ENCODE data around the gene DNAJC24. TPM values are rescaled to one million over a fixed set of nuclear protein-coding genes. Genes with fewer than 3 reads are reported as not detected.

The DNAJC24 gene
- total RNA-seq, 1 experiment from 2014 or later = 18.3 TPM

DNA sequence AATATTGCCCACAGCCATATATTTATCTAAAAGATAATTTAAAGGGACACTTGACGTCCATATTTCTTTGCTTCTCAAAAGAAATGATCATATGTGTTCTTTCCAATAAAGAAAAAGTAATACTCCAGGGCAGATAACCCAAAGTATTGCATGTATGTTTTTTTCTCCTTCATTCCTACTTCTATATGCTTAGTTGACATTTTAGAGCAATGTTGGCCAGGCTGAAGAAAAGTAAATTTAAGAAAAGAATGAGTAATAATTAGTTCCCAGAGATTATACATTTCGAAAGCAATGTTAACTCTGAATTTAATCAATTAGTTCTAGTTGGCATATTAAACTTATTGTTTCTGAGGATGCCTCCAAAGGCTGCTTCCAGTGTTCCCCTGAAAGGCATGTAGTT is 48.2 kb downstream of the DNAJC24 start:
- Histone ChIP-seq H3K36me3 (ENCODE audit: control insufficient read depth in 1 of 2, insufficient read depth in 2 of 2, low read length in 2 of 2) (no peaks in the 10 kb centered on the region), H3K27me3 (ENCODE audit: insufficient read depth, low read length) (no peaks in the 10 kb centered on the region), H3K4me1 (ENCODE audit: control insufficient read depth in 1 of 2, insufficient read depth in 2 of 2, low read length in 2 of 2) (no peaks in the 10 kb centered on the region), H3K4me3 (replicated peaks in 1 of 2; ENCODE audit: low read depth in 1 of 2, low read length in 2 of 2) (no peak overlapping the region), H3K9me3 (ENCODE audit: control insufficient read depth in 1 of 2, insufficient read depth in 1 of 2, low read depth in 1 of 2, low read length in 2 of 2) (no peaks in the 10 kb centered on the region), H3K27ac (ENCODE audit: low read depth, low read length) (no peak overlapping the region), H3K79me2 (ENCODE audit: insufficient read depth, low read length) (no peaks in the 10 kb centered on the region), H4K20me1 (ENCODE audit: insufficient read depth) (no peaks in the 10 kb centered on the region), H3K9me2 (ENCODE audit: insufficient read depth) (no peaks in the 10 kb centered on the region), H3K4me2 (ENCODE audit: low read length) (no peak overlapping the region), H3K9ac (ENCODE audit: low read length) (no peak overlapping the region), H2AFZ (ENCODE audit: low read depth, low read length, poor library complexity, severe bottlenecking) (no peak overlapping the region)
- ChIA-PET POLR2A (no interaction called here), RAD21 (ENCODE audit: low non-redundant PET in 1 of 2, low total read pairs in 2 of 2, uncharacterized antibody in 2 of 2, unreplicated experiment in 2 of 2) (no interaction called here), CTCF (interaction anchor here (0.6 kb wide), 1 partner anchor 209 kb away, joined by 3 read pairs; no protein-coding TSS in a partner anchor)
- ATAC-seq = no peak
- no peak for TF ChIP-seq EZH2 (IDR thresholded peaks at IDR 0.05)
- no peak for TF ChIP-seq EZH2phosphoT487 (IDR thresholded peaks at IDR 0.05; ENCODE audit: borderline replicate concordance)
- no peak for TF ChIP-seq ZFX (IDR thresholded peaks at IDR 0.05)
- no peak for DNase-seq (ENCODE audit: low read depth, low spot score)
- no TSS peak for BruUV-seq (replicated peaks)
- intact Hi-C loops (cut with micrococcal nuclease) = loop anchor here (10.0 kb wide), 1 partner anchor 57 kb away; no protein-coding TSS in a partner anchor

DNA sequence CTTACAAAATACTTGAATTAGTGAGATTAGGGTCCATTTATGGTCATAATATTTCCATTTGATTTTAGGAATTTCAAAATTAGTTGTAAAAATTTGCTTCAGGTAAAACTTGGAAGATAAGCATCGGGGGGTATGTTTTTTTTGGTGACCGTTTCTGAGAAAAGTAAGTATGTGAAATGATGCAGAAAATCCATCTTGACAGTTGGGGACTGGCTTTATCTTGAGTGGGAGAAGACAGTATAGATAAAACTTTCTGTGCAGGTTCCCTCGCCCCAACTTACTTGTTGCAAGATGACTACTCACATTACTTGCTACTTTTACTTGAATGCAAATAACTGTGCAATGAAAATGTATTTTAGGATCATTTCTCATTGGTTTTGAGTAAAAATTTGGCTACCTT is 49.5 kb downstream of the DNAJC24 start:
- CTCF ChIA-PET = no interaction called here
- POLR2A ChIA-PET = no interaction called here
- ATAC-seq = no peak

More for the DNA sequence above, 49.5 kb downstream of the DNAJC24 start:
- Histone ChIP-seq H3K9me3 (ENCODE audit: control insufficient read depth in 1 of 2, insufficient read depth in 1 of 2, low read depth in 1 of 2, low read length in 2 of 2) (no peaks in the 10 kb centered on the region), H2AFZ (ENCODE audit: low read depth, low read length, poor library complexity, severe bottlenecking) (no peak overlapping the region), H3K79me2 (ENCODE audit: insufficient read depth, low read length) (no peaks in the 10 kb centered on the region), H3K9ac (ENCODE audit: low read length) (no peak overlapping the region), H3K4me3 (replicated peaks in 1 of 2; ENCODE audit: low read depth in 1 of 2, low read length in 2 of 2) (no peak overlapping the region), H3K4me1 (ENCODE audit: control insufficient read depth in 1 of 2, insufficient read depth in 2 of 2, low read length in 2 of 2) (no peaks in the 10 kb centered on the region), H3K27me3 (ENCODE audit: insufficient read depth, low read length) (no peaks in the 10 kb centered on the region), H4K20me1 (ENCODE audit: insufficient read depth) (no peaks in the 10 kb centered on the region), H3K27ac (ENCODE audit: low read depth, low read length) (no peak overlapping the region), H3K4me2 (ENCODE audit: low read length) (no peak overlapping the region), H3K9me2 (ENCODE audit: insufficient read depth) (no peaks in the 10 kb centered on the region), H3K36me3 (ENCODE audit: control insufficient read depth in 1 of 2, insufficient read depth in 2 of 2, low read length in 2 of 2) (no peaks in the 10 kb centered on the region)
- RAD21 ChIA-PET (ENCODE audit: low non-redundant PET in 1 of 2, low total read pairs in 2 of 2, uncharacterized antibody in 2 of 2, unreplicated experiment in 2 of 2) = no interaction called here
- BruUV-seq (replicated peaks) = no TSS peak
- TF ChIP-seq RAD21 (IDR thresholded peaks at IDR 0.05; ENCODE audit: low read depth) (no peak), FOSL1 (IDR thresholded peaks at IDR 0.05; ENCODE audit: low read depth) (no peak), EGR1 (IDR thresholded peaks at IDR 0.05; ENCODE audit: low read depth) (no peak), SRF (IDR thresholded peaks at IDR 0.05; ENCODE audit: low read depth) (no peak), SP1 (IDR thresholded peaks at IDR 0.05; ENCODE audit: low read depth) (no peak), CBX3 (IDR thresholded peaks at IDR 0.05; ENCODE audit: low read depth) (no peak), CEBPB (IDR thresholded peaks at IDR 0.05; ENCODE audit: low read depth) (no peak), JUND (IDR thresholded peaks at IDR 0.05) (no peak), ZNF274 (IDR thresholded peaks at IDR 0.05; ENCODE audit: low read depth, low read length) (no peak), EZH2phosphoT487 (IDR thresholded peaks at IDR 0.05; ENCODE audit: borderline replicate concordance) (no peak)
- TF ChIP-seq, protein P1, sequence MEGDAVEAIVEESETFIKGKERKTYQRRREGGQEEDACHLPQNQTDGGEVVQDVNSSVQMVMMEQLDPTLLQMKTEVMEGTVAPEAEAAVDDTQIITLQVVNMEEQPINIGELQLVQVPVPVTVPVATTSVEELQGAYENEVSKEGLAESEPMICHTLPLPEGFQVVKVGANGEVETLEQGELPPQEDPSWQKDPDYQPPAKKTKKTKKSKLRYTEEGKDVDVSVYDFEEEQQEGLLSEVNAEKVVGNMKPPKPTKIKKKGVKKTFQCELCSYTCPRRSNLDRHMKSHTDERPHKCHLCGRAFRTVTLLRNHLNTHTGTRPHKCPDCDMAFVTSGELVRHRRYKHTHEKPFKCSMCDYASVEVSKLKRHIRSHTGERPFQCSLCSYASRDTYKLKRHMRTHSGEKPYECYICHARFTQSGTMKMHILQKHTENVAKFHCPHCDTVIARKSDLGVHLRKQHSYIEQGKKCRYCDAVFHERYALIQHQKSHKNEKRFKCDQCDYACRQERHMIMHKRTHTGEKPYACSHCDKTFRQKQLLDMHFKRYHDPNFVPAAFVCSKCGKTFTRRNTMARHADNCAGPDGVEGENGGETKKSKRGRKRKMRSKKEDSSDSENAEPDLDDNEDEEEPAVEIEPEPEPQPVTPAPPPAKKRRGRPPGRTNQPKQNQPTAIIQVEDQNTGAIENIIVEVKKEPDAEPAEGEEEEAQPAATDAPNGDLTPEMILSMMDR (IDR thresholded peaks at IDR 0.05 in 2 of 3, conservative IDR thresholded peaks at IDR 0.05 in 1 of 3; ENCODE audit: borderline replicate concordance in 1 of 3, insufficient read depth in 1 of 3, low read depth in 2 of 3, low read length in 2 of 3) = no peak
- TF ChIP-seq, protein P2, sequence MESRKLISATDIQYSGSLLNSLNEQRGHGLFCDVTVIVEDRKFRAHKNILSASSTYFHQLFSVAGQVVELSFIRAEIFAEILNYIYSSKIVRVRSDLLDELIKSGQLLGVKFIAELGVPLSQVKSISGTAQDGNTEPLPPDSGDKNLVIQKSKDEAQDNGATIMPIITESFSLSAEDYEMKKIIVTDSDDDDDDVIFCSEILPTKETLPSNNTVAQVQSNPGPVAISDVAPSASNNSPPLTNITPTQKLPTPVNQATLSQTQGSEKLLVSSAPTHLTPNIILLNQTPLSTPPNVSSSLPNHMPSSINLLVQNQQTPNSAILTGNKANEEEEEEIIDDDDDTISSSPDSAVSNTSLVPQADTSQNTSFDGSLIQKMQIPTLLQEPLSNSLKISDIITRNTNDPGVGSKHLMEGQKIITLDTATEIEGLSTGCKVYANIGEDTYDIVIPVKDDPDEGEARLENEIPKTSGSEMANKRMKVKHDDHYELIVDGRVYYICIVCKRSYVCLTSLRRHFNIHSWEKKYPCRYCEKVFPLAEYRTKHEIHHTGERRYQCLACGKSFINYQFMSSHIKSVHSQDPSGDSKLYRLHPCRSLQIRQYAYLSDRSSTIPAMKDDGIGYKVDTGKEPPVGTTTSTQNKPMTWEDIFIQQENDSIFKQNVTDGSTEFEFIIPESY (IDR thresholded peaks at IDR 0.05; ENCODE audit: extremely low read depth, insufficient replicate concordance, low read length) = no peak
- no peak for DNase-seq (ENCODE audit: low read depth, low spot score)
- intact Hi-C loops (cut with micrococcal nuclease) = loop anchor here (10.0 kb wide), 1 partner anchor 56 kb away; no protein-coding TSS in a partner anchor
